PC-9 (cell line): ENCODE measurements around the gene RIPOR1.

ENCODE experiments used
- CTCF ChIP-seq: fragments of 200-600 bp; sonication (generic); conservative IDR thresholded peaks from 2 replicates; pipeline ENCODE4 v1.6.1; 2017; ENCODE audit warnings: mixed run types, antibody characterized with exemption, mild to moderate bottlenecking, moderate library complexity
- EZH2 ChIP-seq: fragments of 200-600 bp; sonication (generic); IDR thresholded peaks from 2 replicates; pipeline ENCODE4 v1.8.0; 2017; ENCODE audit warnings: antibody characterized with exemption, low read depth

- no peak for TF ChIP-seq CTCF
- TF ChIP-seq EZH2: no peak
These were observed 42.8 kb downstream of the RIPOR1 start for GRCh38 chr16:67571464-67571863.
